Skeletal muscle tissue (tissue), 4 donors: ENCODE measurements around the gene PLA2G6. TPM values are rescaled to one million over a fixed set of nuclear protein-coding genes. Genes with fewer than 3 reads are reported as not detected.
"Not testable (repeated sequence)": the region's sequence is repeated elsewhere in the genome, so short reads cannot be mapped to it uniquely, and the experiment has no call there.

ENCODE experiments used
- H3K27ac ChIP-seq: one replicate; pipeline ENCODE4 v1.7.0; 2013; ENCODE audit warnings: mild to moderate bottlenecking, low read depth, low read length, inconsistent platforms
- H3K27me3 ChIP-seq, 3 donors: one replicate each; pipeline ENCODE4 v1.7.0; 2013; ENCODE audit warnings: low read length in 3 of 3; ENCODE audit not compliant: control insufficient read depth in 3 of 3, insufficient read depth in 3 of 3
- H3K36me3 ChIP-seq, 3 donors: one replicate each; pipeline ENCODE4 v1.7.0; 2013; ENCODE audit warnings: low read length in 3 of 3; ENCODE audit not compliant: control insufficient read depth in 3 of 3, insufficient read depth in 3 of 3
- H3K4me1 ChIP-seq, 3 donors: one replicate each; pipeline ENCODE4 v1.7.0; 2013; ENCODE audit warnings: low read length in 3 of 3, mild to moderate bottlenecking in 3 of 3; ENCODE audit not compliant: control insufficient read depth in 3 of 3, insufficient read depth in 3 of 3
- H3K4me3 ChIP-seq, 3 donors: one replicate each; pipeline ENCODE4 v1.7.0; 2013; ENCODE audit warnings: low read length in 3 of 3
- H3K9ac ChIP-seq, 3 donors: one replicate each; pipeline ENCODE4 v1.7.0; 2013; ENCODE audit warnings: low read length in 3 of 3, mild to moderate bottlenecking in 3 of 3, moderate library complexity in 2 of 3, low read depth in 1 of 3
- H3K9me3 ChIP-seq, 3 donors: one replicate each; pipeline ENCODE4 v1.7.0; 2013; ENCODE audit warnings: low read length in 3 of 3; ENCODE audit not compliant: control insufficient read depth in 3 of 3
- total RNA-seq: library from RNA; depleted of rRNA; stranded (reverse); fragments of >200 nt; gene quantifications from one replicate; pipeline ENCODE4 v1.2.3, GENCODE V29; 2014
- donor health status: Osteomylitis.

Gene PLA2G6
- total RNA-seq, 1 donor from 2014 or later = 14.1 TPM

GRCh38 chr22:38081941-38082828, 99.4 kb downstream of the PLA2G6 start:
- peak overlapping the region; percentile 2 to 70 (median 5) for H3K4me3 ChIP-seq
- H3K27ac ChIP-seq = no peak overlapping the region
- peaks cover 0 to 2% (median under 1%) of the 10 kb centered on the region in 3 donors for H3K36me3 ChIP-seq
- peak overlapping the region in 1 of 3 donors; percentile 68 for H3K9ac ChIP-seq
- peaks cover 15 to 30% (median 23%) of the 10 kb centered on the region in 3 donors for H3K27me3 ChIP-seq
- peaks cover 12 to 16% (median 13%) of the 10 kb centered on the region in 3 donors for H3K4me1 ChIP-seq
- H3K9me3 ChIP-seq = no peaks in the 10 kb centered on the region

- peaks cover 15 to 30% (median 23%) of the 10 kb centered on the region in 3 donors for H3K27me3 ChIP-seq
Measured at GRCh38 chr22:38081636-38081940, 100.0 kb downstream of the PLA2G6 start.

GRCh38 chr22:38080850-38081635, 100.6 kb downstream of the PLA2G6 start:
- peaks cover 15 to 30% (median 23%) of the 10 kb centered on the region in 3 donors for H3K27me3 ChIP-seq
- H3K9me3 ChIP-seq = no peaks in the 10 kb centered on the region
- peak overlapping the region in 1 of 3 donors; percentile 68 for H3K9ac ChIP-seq
- peaks cover 0 to 2% (median 0%) of the 10 kb centered on the region in 3 donors for H3K36me3 ChIP-seq
- H3K4me3 ChIP-seq = peak overlapping the region; percentile 56 to 70 (median 68)
- H3K27ac ChIP-seq = no peak overlapping the region
- peaks cover 12 to 16% (median 13%) of the 10 kb centered on the region in 3 donors for H3K4me1 ChIP-seq

More at GRCh38 chr22:38081636-38081940, 100.0 kb downstream of the PLA2G6 start:
- peak overlapping the region in 1 of 3 donors; percentile 68 for H3K9ac ChIP-seq
- no peaks in the 10 kb centered on the region for H3K9me3 ChIP-seq
- H3K36me3 ChIP-seq = peaks cover 0 to 2% (median 0%) of the 10 kb centered on the region in 3 donors
- H3K4me3 ChIP-seq = peak overlapping the region; percentile 2 to 70 (median 68)
- no peak overlapping the region for H3K27ac ChIP-seq
- peaks cover 12 to 16% (median 13%) of the 10 kb centered on the region in 3 donors for H3K4me1 ChIP-seq

GRCh38 chr22:38080474-38080849, 101.2 kb downstream of the PLA2G6 start:
- Histone ChIP-seq H3K27me3 (peaks cover 15 to 30% (median 23%) of the 10 kb centered on the region in 3 donors), H3K4me1 (peaks cover 12 to 16% (median 13%) of the 10 kb centered on the region in 3 donors), H3K9me3 (no peaks in the 10 kb centered on the region), H3K4me3 (peak overlapping the region in 2 of 3 donors; percentile 68 to 70), H3K36me3 (peaks cover 0 to 2% (median 0%) of the 10 kb centered on the region in 3 donors), H3K27ac (no peak overlapping the region), H3K9ac (no peak overlapping the region)

- Histone ChIP-seq H3K4me1 (peaks cover 12 to 16% (median 13%) of the 10 kb centered on the region in 3 donors), H3K27ac (no peak overlapping the region), H3K27me3 (peaks cover 15 to 30% (median 23%) of the 10 kb centered on the region in 3 donors), H3K36me3 (peaks cover 4 to 7% (median 5%) of the 10 kb centered on the region in 3 donors), H3K9me3 (no peaks in the 10 kb centered on the region), H3K9ac (no peak overlapping the region), H3K4me3 (no peak overlapping the region)
Measured at GRCh38 chr22:38079804-38080203, 101.8 kb downstream of the PLA2G6 start.

GRCh38 chr22:38079208-38079607, 102.4 kb downstream of the PLA2G6 start:
- Histone ChIP-seq H3K27me3 (peaks cover 15 to 30% (median 23%) of the 10 kb centered on the region in 3 donors), H3K4me1 (peaks cover 12 to 16% (median 13%) of the 10 kb centered on the region in 3 donors)
- H3K9me3 ChIP-seq = not testable (repeated sequence)

GRCh38 chr22:38078046-38078840, 103.4 kb downstream of the PLA2G6 start:
- no peak overlapping the region for H3K27ac ChIP-seq
- H3K9me3 ChIP-seq = no peaks in the 10 kb centered on the region
- peaks cover 15 to 27% (median 21%) of the 10 kb centered on the region in 3 donors for H3K27me3 ChIP-seq
- no peak overlapping the region for H3K9ac ChIP-seq
- H3K4me3 ChIP-seq = no peak overlapping the region
- peaks cover 8 to 18% (median 14%) of the 10 kb centered on the region in 3 donors for H3K36me3 ChIP-seq
- peaks cover 12 to 16% (median 13%) of the 10 kb centered on the region in 3 donors for H3K4me1 ChIP-seq

More at GRCh38 chr22:38079208-38079607, 102.4 kb downstream of the PLA2G6 start:
- not testable (repeated sequence) for H3K9ac ChIP-seq, H3K4me3 ChIP-seq, H3K27ac ChIP-seq
- H3K36me3 ChIP-seq = peaks cover 6 to 11% (median 8%) of the 10 kb centered on the region in 3 donors

- Histone ChIP-seq H3K4me3 (no peak overlapping the region), H3K27me3 (peaks cover 12 to 21% (median 15%) of the 10 kb centered on the region in 3 donors), H3K4me1 (peaks cover 12 to 16% (median 13%) of the 10 kb centered on the region in 3 donors), H3K27ac (no peak overlapping the region), H3K9me3 (no peaks in the 10 kb centered on the region), H3K9ac (no peak overlapping the region), H3K36me3 (peaks cover 13 to 24% (median 20%) of the 10 kb centered on the region in 3 donors)
Measured at GRCh38 chr22:38077595-38077994, 104.0 kb downstream of the PLA2G6 start.

- Histone ChIP-seq H3K27me3 (peaks cover 7 to 16% (median 14%) of the 10 kb centered on the region in 3 donors), H3K4me1 (peaks cover 12 to 14% (median 14%) of the 10 kb centered on the region in 3 donors), H3K36me3 (peaks cover 15 to 27% (median 23%) of the 10 kb centered on the region in 3 donors), H3K9me3 (no peaks in the 10 kb centered on the region), H3K27ac (no peak overlapping the region), H3K4me3 (no peak overlapping the region), H3K9ac (no peak overlapping the region)
Measured at GRCh38 chr22:38077096-38077495, 104.5 kb downstream of the PLA2G6 start.
